Cardiac ventricle fibroblast (primary cell): Measurements from ENCODE around the gene FKBP3. TPM values are rescaled to one million over a fixed set of nuclear protein-coding genes. Genes with fewer than 3 reads are reported as not detected.

Experiments
- total RNA-seq: library from RNA; depleted of rRNA; stranded (reverse); fragments of >200 nt; gene quantifications from 2 replicates; pipeline ENCODE4 v1.2.3, GENCODE V29; 2015

Gene FKBP3
- total RNA-seq, result 25.8 and 30.8 TPM in 2 replicates

DNA sequence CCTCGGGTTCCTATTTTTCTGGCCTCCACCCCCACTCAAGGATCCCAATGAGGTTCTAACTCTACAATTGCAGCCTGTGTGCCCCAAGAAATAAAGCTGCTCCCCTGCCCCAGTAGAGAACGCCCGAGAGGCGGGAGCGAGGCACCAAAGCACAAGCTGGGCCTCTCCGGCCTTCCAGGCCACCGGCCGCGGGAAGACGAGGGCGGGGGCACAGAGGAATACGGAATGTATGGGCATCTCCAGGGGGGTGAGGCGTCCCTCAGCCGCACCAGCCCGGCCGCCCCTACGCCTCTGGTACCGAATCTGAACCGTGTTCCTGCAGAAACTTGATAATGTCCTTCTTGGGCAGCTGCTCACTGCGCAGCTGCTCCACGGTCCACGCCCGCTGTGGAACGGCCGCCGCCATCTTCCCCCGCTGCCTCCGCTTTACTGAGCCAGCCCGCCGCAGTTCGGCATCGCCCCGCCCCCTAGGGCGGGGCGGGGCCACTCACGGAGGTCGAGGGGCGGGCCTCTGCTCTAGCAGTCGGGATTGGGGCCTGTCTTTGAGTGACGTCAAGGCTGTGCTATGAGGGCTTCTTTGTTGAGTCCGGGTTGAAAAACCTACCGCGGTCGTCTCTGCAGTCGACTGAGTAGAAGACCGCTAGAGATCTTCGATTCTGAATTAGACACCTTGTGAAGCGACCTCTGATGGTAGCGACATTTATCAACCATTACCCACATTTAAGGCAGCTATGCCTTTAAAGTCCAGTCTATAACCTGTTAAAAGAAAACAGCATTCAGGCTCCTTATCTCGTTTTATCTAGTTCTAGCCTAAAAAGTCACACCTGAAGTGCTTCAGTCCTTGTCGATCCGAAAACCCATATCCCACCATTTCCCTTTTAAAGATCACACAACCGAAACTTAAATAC lies at the start of gene FKBP3:
Gene FKBP3, minus strand, starts transcription at position 431 of the 908 bp plus-strand sequence. Its CDS starts 25 bp downstream, at position 406.

DNA sequence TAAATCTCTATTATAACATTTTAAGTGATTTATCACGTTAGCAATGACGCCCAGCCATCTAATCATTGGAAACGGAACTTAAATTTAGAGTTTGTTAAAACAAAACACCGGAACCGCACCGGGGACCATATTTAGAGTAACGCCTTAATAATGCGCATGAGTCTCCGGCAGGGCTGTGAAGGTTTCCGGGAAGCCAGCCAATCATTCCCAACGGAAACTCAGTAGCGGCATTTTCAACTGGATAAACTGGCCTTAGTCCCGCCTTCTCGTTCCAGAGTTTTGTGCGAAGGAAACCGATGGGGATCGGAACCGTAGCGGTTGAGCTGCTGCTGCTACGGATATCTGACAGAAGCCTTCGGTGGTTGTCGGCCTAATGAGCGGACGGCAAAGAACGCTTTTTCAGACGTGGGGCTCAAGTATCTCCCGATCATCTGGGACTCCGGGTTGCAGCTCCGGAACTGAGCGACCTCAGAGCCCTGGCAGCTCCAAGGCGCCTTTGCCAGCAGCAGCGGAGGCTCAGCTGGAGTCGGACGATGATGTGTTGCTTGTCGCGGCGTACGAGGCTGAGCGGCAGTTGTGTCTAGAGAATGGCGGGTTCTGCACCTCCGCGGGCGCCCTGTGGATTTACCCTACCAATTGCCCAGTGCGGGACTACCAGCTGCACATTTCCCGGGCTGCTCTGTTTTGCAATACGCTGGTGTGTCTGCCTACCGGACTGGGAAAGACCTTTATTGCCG lies 1.5 kb upstream of the FKBP3 start, which contains the start of gene FANCM:
Gene FANCM, plus strand, starts transcription at position 272 of the 737 bp plus-strand sequence. Its CDS starts 102 bp downstream, at position 374.

DNA sequence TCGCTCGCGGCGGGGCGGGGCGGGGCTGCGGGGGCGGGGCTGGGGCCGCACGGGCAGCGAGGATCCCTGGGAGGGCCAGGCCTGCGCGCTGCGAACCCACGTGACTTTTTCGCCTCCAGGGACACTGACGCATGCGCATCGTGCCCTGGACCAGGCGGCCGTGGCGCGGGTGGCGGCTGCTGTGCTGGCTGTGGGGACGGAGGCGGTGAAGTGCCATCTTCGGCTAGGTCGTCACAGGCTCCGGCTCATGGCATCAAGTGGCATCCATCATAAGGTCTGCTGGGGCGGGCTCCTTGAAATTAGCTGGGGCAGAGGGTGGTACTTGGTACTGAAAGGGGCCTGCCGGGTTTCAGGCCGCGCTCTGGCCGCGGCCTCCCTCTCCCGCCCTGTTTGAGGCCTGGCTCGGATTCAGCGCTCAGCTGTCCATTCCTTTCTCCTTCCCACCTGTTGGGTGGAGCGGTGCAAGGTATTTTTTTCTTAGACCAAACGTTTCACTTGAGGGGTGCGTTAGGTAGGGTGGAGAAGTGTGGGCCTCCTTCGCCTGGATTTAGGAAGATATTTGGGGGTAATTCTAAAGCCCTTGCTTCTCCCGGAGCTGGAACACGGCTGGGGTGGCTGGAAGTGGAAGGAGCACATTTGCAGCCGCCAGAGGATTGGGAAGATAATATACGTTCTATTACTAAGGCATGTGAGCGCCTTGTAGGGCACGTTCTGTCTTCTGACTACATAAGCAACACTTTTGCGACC lies 50.1 kb downstream of the FKBP3 start, which contains the start of gene PRPF39:
Gene PRPF39, plus strand, starts transcription at position 141 of the 747 bp plus-strand sequence. CDS start 11,124 bp downstream, outside the sequence.

Other genes with a start within 250 kb of the FKBP3 start
- 7.4 TPM in 2 replicates for gene KLHL28, start 172.5 kb downstream of the FKBP3 start, total RNA-seq
- gene TOGARAM1, start 172.3 kb downstream of the FKBP3 start, total RNA-seq, result 12.4 and 12.5 TPM in 2 replicates
- 11.5 and 13.0 TPM in 2 replicates for gene PRPF39, start 50.4 kb downstream of the FKBP3 start, total RNA-seq
- gene FANCM, start 1.4 kb upstream of the FKBP3 start, total RNA-seq, result 2.7 and 3.5 TPM in 2 replicates
- 14.5 and 18.3 TPM in 2 replicates for gene MIS18BP1, start 118.7 kb upstream of the FKBP3 start, total RNA-seq